ENCODE data around the gene BOLA3.
A peak's percentile ranks its signal among the peaks of the same experiment; 100 is the strongest.
"Not testable (repeated sequence)": the region's sequence is repeated elsewhere in the genome, so short reads cannot be mapped to it uniquely, and the experiment has no call there.

BOLA3 gene

GRCh38 chr2:74147727-74148456, at the start of gene BOLA3:
BOLA3 (minus strand) TSS chr2:74147912; CDS start chr2:74147874, 38 bp downstream.
- DNase-seq: peak; percentile 24 to 90 (median 74)

- DNase-seq: no peak
Observed at GRCh38 chr2:74197049-74197448, 49.3 kb upstream of the BOLA3 start.

GRCh38 chr2:74194799-74195198, 47.1 kb upstream of the BOLA3 start:
- DNase-seq: no peak

GRCh38 chr2:74191596-74192380, 44.1 kb upstream of the BOLA3 start:
- no peak for DNase-seq

- DNase-seq: no peak
Observed at GRCh38 chr2:74188696-74189095, 41.0 kb upstream of the BOLA3 start.

- DNase-seq: no peak
Observed at GRCh38 chr2:74188018-74188601, 40.4 kb upstream of the BOLA3 start.

- DNase-seq: not testable (repeated sequence)
Observed at GRCh38 chr2:74186706-74187105, 39.0 kb upstream of the BOLA3 start.

GRCh38 chr2:74186038-74186437, 38.3 kb upstream of the BOLA3 start:
- peak in 6 of 14 donors; percentile 7 to 49 (median 30) for DNase-seq

GRCh38 chr2:74183878-74184277, 36.2 kb upstream of the BOLA3 start:
- no peak for DNase-seq

- peak in 9 of 14 donors; percentile 11 to 60 (median 14) for DNase-seq
Observed at GRCh38 chr2:74181739-74182138, 34.0 kb upstream of the BOLA3 start.

GRCh38 chr2:74179063-74179865, 31.6 kb upstream of the BOLA3 start:
- DNase-seq: peak in 1 of 14 donors; percentile 26

- DNase-seq: peak; percentile 58 to 97 (median 92)
Observed at GRCh38 chr2:74178211-74179062, 30.7 kb upstream of the BOLA3 start, which contains the start of gene MOB1A. MOB1A (minus strand) TSS chr2:74178879; CDS start chr2:74178674, 205 bp downstream.

GRCh38 chr2:74177696-74178095, 30.0 kb upstream of the BOLA3 start:
- no peak for DNase-seq

GRCh38 chr2:74174909-74175308, 27.2 kb upstream of the BOLA3 start:
- DNase-seq: no peak

GRCh38 chr2:74168739-74169138, 21.0 kb upstream of the BOLA3 start:
- no peak for DNase-seq

GRCh38 chr2:74164761-74165160, 17.0 kb upstream of the BOLA3 start:
- no peak for DNase-seq

- no peak for DNase-seq
Observed at GRCh38 chr2:74162951-74163350, 15.2 kb upstream of the BOLA3 start.

GRCh38 chr2:74155830-74156229, 8.1 kb upstream of the BOLA3 start:
- DNase-seq: no peak

GRCh38 chr2:74152954-74153353, 5.2 kb upstream of the BOLA3 start:
- DNase-seq: no peak

- DNase-seq: no peak
Observed at GRCh38 chr2:74149570-74150319, 2.0 kb upstream of the BOLA3 start.

- DNase-seq: no peak
Observed at GRCh38 chr2:74149247-74149525, 1.5 kb upstream of the BOLA3 start.
